Heart left ventricle (tissue), 13 donors: ENCODE data around the gene BTBD3.

Experiments
- CTCF ChIP-seq, 12 donors: fragments of 200-600 bp; sonication (generic) in 4 of 12; IDR thresholded peaks; one replicate each; pipeline versions ENCODE4 v1.5.0 to v1.8.0; 2018 to 2022; ENCODE audit warnings: antibody characterized with exemption in 12 of 12, mild to moderate bottlenecking in 5 of 12
- POLR2A ChIP-seq, 2 donors: fragments of 450-650 bp; IDR thresholded peaks; one replicate each; pipeline ENCODE4 v1.6.1; 2017; ENCODE audit warnings: antibody characterized with exemption in 2 of 2, mild to moderate bottlenecking in 2 of 2, moderate library complexity in 2 of 2
- donor health status: ischemic (EF 13 %, LVEDD 7.1; RV severe dilation, severe dysfunction).
- donor health status: DM: no; HTN: yes; CAD: no.
- donor health status: DM: no; HTN: no; CAD: no.
- donor health status: ischemic (EF 25% LVEDD 6.9; RV normal size, moderate dysfunction).
- donor health status: ischemic (EF 25% LVEDD 5.7; RV mildly dilated, moderate dysfunction).
- donor health status: ischemic (EF 35%, LVEDD 5.7; RV mildly dilated, moderate dysfunction).
- donor health status: nonischemic (EF 11% LVEDD 7.7; RV severe dilation, severe dysfunction).
- donor health status: DM: yes; HTN: yes; CAD: no.
- donor health status: PGD.
- donor health status: ischemic (EF 29% LVEDD 5.4; RV normal size, mild dysfunction).
- donor health status: nonischemic (EF 23%, LVEDD 6.1; RV moderate dilation, normal function).

DNA sequence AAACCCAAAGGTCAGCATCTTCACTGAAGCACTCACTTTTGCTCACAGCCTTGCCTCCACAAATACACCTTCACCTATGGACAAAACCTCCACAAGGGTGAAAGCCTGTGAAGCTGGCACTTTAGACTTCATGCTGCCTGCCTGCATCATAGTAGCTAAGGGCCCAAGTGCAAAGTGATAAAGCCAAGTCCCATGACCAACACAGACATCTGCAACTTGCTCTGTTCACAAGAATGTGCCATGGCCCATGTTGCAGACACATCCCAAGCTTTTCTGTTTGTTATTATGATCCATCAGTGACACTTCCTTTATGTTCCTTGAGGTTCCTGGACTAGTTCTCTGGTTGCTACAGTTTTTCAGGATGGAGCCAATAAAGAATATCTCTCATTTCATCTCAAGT is 31.1 kb downstream of the BTBD3 start:
- TF ChIP-seq CTCF (IDR thresholded peaks at IDR 0.05) (no peak), POLR2A (IDR thresholded peaks at IDR 0.05) (no peak)
